T-cell (primary cell): ENCODE measurements around the gene IGFBP2. TPM values are rescaled to one million over a fixed set of nuclear protein-coding genes. Genes with fewer than 3 reads are reported as not detected.

ENCODE experiments used
- ATAC-seq, 4 experiments: fragments of 200-7000 bp in 3 of 4; fragments of 150-1000 bp in 1 of 4; cut with Tn5 transposase; replicated peaks in 1 of 4; 1 replicate in 3 of 4; 2 replicates in 1 of 4; pipeline ENCODE4 v1.10.0; 2021; ENCODE audit warnings: moderate library complexity in 3 of 4, mild to moderate bottlenecking in 2 of 4, moderate number of reproducible peaks in 1 of 4
- CTCF ChIA-PET, 2 donors: fragments of 300-600 bp; sonication (Branson Sonifier 250); formaldehyde crosslinking; loops; one replicate each; lab custom pipeline; 2022; ENCODE audit warnings: antibody characterized with exemption in 2 of 2; lab: Charles Lee
- POLR2A ChIA-PET, 2 donors: fragments of 300-600 bp; sonication (Branson Sonifier 250); formaldehyde crosslinking; loops; one replicate each; lab custom pipeline; 2022; ENCODE audit warnings: antibody characterized with exemption in 2 of 2; lab: Charles Lee
- DNase-seq, 35 experiments: peaks; one replicate each; pipeline versions ENCODE4 v3.0.0 to v3.0.0-alpha.2; 2013 to 2023
- H3K27ac ChIP-seq: one replicate; pipeline ENCODE4 v1.5.1; 2013; ENCODE audit warnings: low read length
- H3K27me3 ChIP-seq, 2 experiments: replicated peaks in 1 of 2; 1 replicate in 1 of 2; 2 replicates in 1 of 2; pipeline versions ENCODE4 v1.6.1 to v1.7.0; 2013; ENCODE audit warnings: low read length in 1 of 2, mixed read lengths in 1 of 2; ENCODE audit not compliant: control insufficient read depth in 2 of 2, insufficient read depth in 2 of 2; ENCODE audit errors: extremely low read depth in 1 of 2
- H3K36me3 ChIP-seq, 2 donors: 1 replicate in 1 of 2; 2 replicates in 1 of 2; pipeline versions ENCODE4 v1.6.1 to v1.7.0; 2013; ENCODE audit warnings: low read length in 1 of 2; ENCODE audit not compliant: control insufficient read depth in 2 of 2, insufficient read depth in 1 of 2; ENCODE audit errors: extremely low read depth in 1 of 2
- H3K4me1 ChIP-seq, 2 experiments: 1 replicate in 1 of 2; 2 replicates in 1 of 2; pipeline versions ENCODE4 v1.6.1 to v1.7.0; 2013; ENCODE audit warnings: low read length in 2 of 2, mixed read lengths in 1 of 2; ENCODE audit not compliant: insufficient read depth in 2 of 2, control insufficient read depth in 1 of 2; ENCODE audit errors: extremely low read depth in 1 of 2
- H3K4me3 ChIP-seq, 2 donors: 1 replicate in 1 of 2; 2 replicates in 1 of 2; pipeline versions ENCODE4 v1.5.1 to v1.7.0; 2013; ENCODE audit warnings: mild to moderate bottlenecking in 2 of 2, low read length in 1 of 2, moderate library complexity in 1 of 2; ENCODE audit not compliant: control insufficient read depth in 1 of 2; ENCODE audit errors: extremely low read depth in 1 of 2
- H3K9me3 ChIP-seq: 2 replicates; pipeline ENCODE4 v1.7.0; 2013
- H3K27ac Mint-ChIP-seq, 2 donors: one replicate each; pipeline ENCODE4 v1.8.0; 2020 to 2021; ENCODE audit warnings: mild to moderate bottlenecking in 2 of 2, mixed read lengths in 2 of 2
- H3K27me3 Mint-ChIP-seq, 2 donors: one replicate each; pipeline ENCODE4 v1.8.0; 2021 to 2022; ENCODE audit warnings: mixed read lengths in 2 of 2
- H3K36me3 Mint-ChIP-seq: one replicate; pipeline ENCODE4 v1.8.0; 2021; ENCODE audit warnings: mixed read lengths
- H3K4me1 Mint-ChIP-seq, 3 donors: one replicate each; pipeline ENCODE4 v1.8.0; 2020 to 2022; ENCODE audit warnings: mixed read lengths in 3 of 3, mild to moderate bottlenecking in 1 of 3
- H3K4me3 Mint-ChIP-seq, 3 donors: one replicate each; pipeline ENCODE4 v1.8.0; 2020 to 2022; ENCODE audit warnings: mild to moderate bottlenecking in 3 of 3, mixed read lengths in 3 of 3, moderate library complexity in 3 of 3
- H3K9me3 Mint-ChIP-seq, 3 donors: one replicate each; pipeline ENCODE4 v1.8.0; 2020 to 2022; ENCODE audit warnings: mixed read lengths in 3 of 3
- WGBS: methylation state at CpG from one replicate; pipeline ENCODE4 v1.1.5; 2013; ENCODE audit warnings: missing lambda C conversion rate; ENCODE audit not compliant: insufficient coverage; 5-methylcytosine and 5-hydroxymethylcytosine counted together
- total RNA-seq, 35 experiments: library from RNA in 6 of 35; stranded (reverse) in 6 of 35; fragments of 120-200 nt in 1 of 35; gene quantifications; one replicate each; pipeline versions ENCODE4 v1.2.1 to v1.2.4 and lab custom pipeline; 2013 to 2026

Gene IGFBP2
- total RNA-seq (1 to 10 TPM in 2 of 5 donors, under 1 TPM in 1, not detected in 2; 0.46 to 2.1 (median 1.8) TPM), total RNA-seq (lab: John Stamatoyannopoulos, UW) (0 to 0.75 (median 0) reads per million in 29 experiments)
- 3.1 TPM for total RNA-seq (2013)

- Mint-ChIP-seq H3K4me1 (peaks cover 16 to 31% (median 28%) of the 10 kb centered on the region in 3 donors), H3K4me3 (peak within 1 kb of the TSS; percentile 69 to 82 (median 70)), H3K36me3 (no peaks in the 10 kb centered on the region), H3K27ac (no peak within 1 kb of the TSS), H3K27me3 (peaks cover 55 to 64% of the 10 kb centered on the region in 2 donors), H3K9me3 (no peaks in the 10 kb centered on the region)
- no peaks in the 10 kb centered on the region for H3K9me3 ChIP-seq
- peak in 4 of 35 experiments; percentile 3 to 29 (median 10) for DNase-seq
- no peaks in the 10 kb centered on the region for H3K36me3 ChIP-seq
- H3K27me3 ChIP-seq, result peaks cover 0 to 61% of the 10 kb centered on the region in 2 experiments
- peak in 3 of 4 experiments; percentile 54 to 58 (median 58) for ATAC-seq
- 1% methylated on average over 53 of the region's 70 CpGs for WGBS
- H3K27ac ChIP-seq, result no peak within 1 kb of the TSS
- peaks cover 10 to 17% of the 10 kb centered on the region in 2 experiments for H3K4me1 ChIP-seq
- ChIA-PET CTCF (no interaction called here), POLR2A (no interaction called here)
- peak within 1 kb of the TSS in 1 of 2 donors; percentile 58 for H3K4me3 ChIP-seq
Observed at GRCh38 chr2:216632952-216633615, at the start of gene IGFBP2. Gene IGFBP2 (plus strand): TSS chr2:216633420. CDS start chr2:216633524, 104 bp downstream.

GRCh38 chr2:216583606-216584005 lies 49.6 kb upstream of the IGFBP2 start:
- ATAC-seq, result no peak
- no peaks in the 10 kb centered on the region for H3K9me3 ChIP-seq
- no peak overlapping the region for H3K27ac ChIP-seq
- WGBS, result 85% methylated on average over 4 of the region's 5 CpGs
- Mint-ChIP-seq H3K4me1 (no peaks in the 10 kb centered on the region), H3K27ac (no peak overlapping the region), H3K27me3 (peaks cover 34 to 36% of the 10 kb centered on the region in 2 donors), H3K4me3 (no peak overlapping the region), H3K36me3 (no peaks in the 10 kb centered on the region), H3K9me3 (peaks cover 0 to 4% (median 0%) of the 10 kb centered on the region in 3 donors)
- DNase-seq, result no peak
- POLR2A ChIA-PET, result no interaction called here
- H3K36me3 ChIP-seq, result no peaks in the 10 kb centered on the region
- no peak overlapping the region for H3K4me3 ChIP-seq
- peaks cover 0 to 26% of the 10 kb centered on the region in 2 experiments for H3K27me3 ChIP-seq
- CTCF ChIA-PET, result no interaction called here
- H3K4me1 ChIP-seq, result no peaks in the 10 kb centered on the region

- H3K27ac Mint-ChIP-seq, result no peak overlapping the region
- no peak for ATAC-seq
- Histone ChIP-seq H3K27me3 (peaks cover 0 to 26% of the 10 kb centered on the region in 2 experiments), H3K27ac (no peak overlapping the region), H3K4me1 (no peaks in the 10 kb centered on the region), H3K4me3 (no peak overlapping the region), H3K36me3 (no peaks in the 10 kb centered on the region), H3K9me3 (no peaks in the 10 kb centered on the region)
- DNase-seq, result no peak
- H3K9me3 Mint-ChIP-seq, result peaks cover 0 to 4% (median 0%) of the 10 kb centered on the region in 3 donors
- WGBS, result 100% methylated on average over 3 of the region's 8 CpGs
- no peak overlapping the region for H3K4me3 Mint-ChIP-seq
- H3K27me3 Mint-ChIP-seq, result peaks cover 35 to 36% of the 10 kb centered on the region in 2 donors
- H3K4me1 Mint-ChIP-seq, result no peaks in the 10 kb centered on the region
- ChIA-PET POLR2A (no interaction called here), CTCF (no interaction called here)
- no peaks in the 10 kb centered on the region for H3K36me3 Mint-ChIP-seq
Observed at GRCh38 chr2:216584112-216584511, 49.1 kb upstream of the IGFBP2 start.

GRCh38 chr2:216585441-216585840 lies 47.8 kb upstream of the IGFBP2 start:
- Histone ChIP-seq H3K27ac (no peak overlapping the region), H3K4me3 (no peak overlapping the region), H3K36me3 (no peaks in the 10 kb centered on the region), H3K27me3 (peaks cover 0 to 26% of the 10 kb centered on the region in 2 experiments), H3K9me3 (no peaks in the 10 kb centered on the region), H3K4me1 (no peaks in the 10 kb centered on the region)
- no peak for ATAC-seq
- Mint-ChIP-seq H3K27me3 (peaks cover 37 to 43% of the 10 kb centered on the region in 2 donors), H3K27ac (no peak overlapping the region), H3K4me3 (no peak overlapping the region), H3K36me3 (no peaks in the 10 kb centered on the region), H3K9me3 (peaks cover 0 to 4% (median 0%) of the 10 kb centered on the region in 3 donors), H3K4me1 (no peaks in the 10 kb centered on the region)
- no peak for DNase-seq
- CTCF ChIA-PET, result no interaction called here
- WGBS, result no CpG with 5 or more reads among the region's 1 CpG
- POLR2A ChIA-PET, result no interaction called here

DNA sequence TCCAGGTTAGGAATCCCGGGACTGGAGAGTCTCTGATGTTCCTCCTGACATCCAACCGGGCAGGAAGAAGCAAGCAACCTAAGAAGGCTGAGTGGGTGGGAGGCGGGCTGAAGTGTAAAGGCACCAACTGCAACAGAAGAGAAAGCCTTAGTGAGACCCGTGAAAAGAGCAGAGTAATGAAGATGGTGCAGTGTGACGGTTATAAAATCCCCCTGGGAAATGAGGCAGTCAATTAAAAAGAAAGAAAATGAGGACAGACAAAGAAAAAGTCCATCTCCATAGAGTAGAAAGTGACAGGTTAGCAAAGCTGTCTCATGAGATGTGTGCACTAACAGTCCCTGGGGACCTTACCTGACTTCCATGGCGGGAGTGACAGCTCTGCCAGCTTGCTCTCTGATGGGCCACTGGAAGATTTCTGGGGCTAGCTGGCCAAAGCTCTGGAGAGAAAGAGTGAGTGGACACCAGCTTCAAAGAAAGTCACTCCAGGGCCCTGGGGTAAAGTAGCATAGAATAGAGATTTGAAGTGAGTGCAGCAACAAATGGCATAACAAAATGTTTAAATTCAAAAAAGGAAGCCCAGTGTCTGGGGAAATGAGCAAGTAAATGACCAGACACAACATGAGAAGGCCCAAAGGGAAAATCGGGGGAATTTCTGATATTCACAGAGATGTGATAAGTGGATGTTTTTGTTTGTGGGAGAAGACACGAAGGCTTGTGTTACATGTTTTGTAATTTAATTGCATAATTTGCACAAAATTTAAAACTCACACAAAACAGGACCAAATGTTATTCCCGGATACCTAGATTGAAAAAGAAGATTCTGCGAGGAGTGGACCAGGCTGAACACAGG lies 44.1 kb upstream of the IGFBP2 start:
- ChIA-PET CTCF (no interaction called here), POLR2A (no interaction called here)
- no peak for ATAC-seq

GRCh38 chr2:216589791-216590190 lies 43.4 kb upstream of the IGFBP2 start:
- Histone ChIP-seq H3K4me3 (no peak overlapping the region), H3K9me3 (no peaks in the 10 kb centered on the region), H3K4me1 (no peaks in the 10 kb centered on the region), H3K27me3 (peaks cover 0 to 21% of the 10 kb centered on the region in 2 experiments), H3K27ac (no peak overlapping the region), H3K36me3 (no peaks in the 10 kb centered on the region)
- ATAC-seq (no peak), DNase-seq (no peak)
- H3K9me3 Mint-ChIP-seq, result no peaks in the 10 kb centered on the region
- no peak overlapping the region for H3K4me3 Mint-ChIP-seq
- ChIA-PET POLR2A (no interaction called here), CTCF (no interaction called here)
- no peak overlapping the region for H3K27ac Mint-ChIP-seq
- no CpG with 5 or more reads among the region's 1 CpG for WGBS
- peaks cover 17 to 26% of the 10 kb centered on the region in 2 donors for H3K27me3 Mint-ChIP-seq
- H3K4me1 Mint-ChIP-seq, result no peaks in the 10 kb centered on the region
- H3K36me3 Mint-ChIP-seq, result no peaks in the 10 kb centered on the region

More for the DNA sequence above, 44.1 kb upstream of the IGFBP2 start:
- no peaks in the 10 kb centered on the region for H3K36me3 ChIP-seq
- Mint-ChIP-seq H3K27me3 (peaks cover 24 to 33% of the 10 kb centered on the region in 2 donors), H3K9me3 (peaks cover 0 to 4% (median 0%) of the 10 kb centered on the region in 3 donors), H3K4me3 (no peak overlapping the region), H3K4me1 (no peaks in the 10 kb centered on the region), H3K36me3 (no peaks in the 10 kb centered on the region), H3K27ac (no peak overlapping the region)
- H3K27me3 ChIP-seq, result peaks cover 0 to 26% of the 10 kb centered on the region in 2 experiments
- H3K9me3 ChIP-seq, result no peaks in the 10 kb centered on the region
- 77% methylated on average over 8 of the region's 10 CpGs for WGBS
- no peaks in the 10 kb centered on the region for H3K4me1 ChIP-seq
- no peak for DNase-seq
- no peak overlapping the region for H3K4me3 ChIP-seq
- H3K27ac ChIP-seq, result no peak overlapping the region
